ENCODE data around the gene GGPS1. TPM values are rescaled to one million over a fixed set of nuclear protein-coding genes. Genes with fewer than 3 reads are reported as not detected.

The GGPS1 gene
- total and polyA plus RNA-seq, 2 of the 8 experiments (the other 6 are each of a cell fraction or from before 2014, with no cell fraction given) = 20.9 to 43.6 TPM

- TF ChIP-seq PHF8 (conservative IDR thresholded peaks at IDR 0.05; ENCODE audit: low read depth, low read length) = no peak
- no peak for TF ChIP-seq GTF2F1 (IDR thresholded peaks at IDR 0.05; ENCODE audit: borderline replicate concordance, low read depth, low read length)
- TF ChIP-seq TAF7 (optimal IDR thresholded peaks at IDR 0.05; ENCODE audit: borderline replicate concordance, low read depth, low read length) = no peak
- no peak for TF ChIP-seq TCF12 (IDR thresholded peaks at IDR 0.05; ENCODE audit: low read depth, low read length)
- TF ChIP-seq SP4 (IDR thresholded peaks at IDR 0.05; ENCODE audit: low read length) = no peak
These were observed 35.6 kb upstream of the GGPS1 start (continued) for GRCh38 chr1:235292790-235293189.

All from H1 (cell line).